HG03378 (cell line): ENCODE results near the gene NHLRC3.
A peak's percentile ranks its signal among the peaks of the same experiment; 100 is the strongest.
"Not testable (repeated sequence)": the region's sequence is repeated elsewhere in the genome, so short reads cannot be mapped to it uniquely, and the experiment has no call there.

Experiments used
- ATAC-seq: cut with Tn5 transposase; IDR thresholded peaks from one replicate; pipeline ENCODE4 v1.9.1; 2021; ENCODE audit warnings: mild to moderate bottlenecking, moderate library complexity; ENCODE audit not compliant: unreplicated experiment

NHLRC3 gene

DNA sequence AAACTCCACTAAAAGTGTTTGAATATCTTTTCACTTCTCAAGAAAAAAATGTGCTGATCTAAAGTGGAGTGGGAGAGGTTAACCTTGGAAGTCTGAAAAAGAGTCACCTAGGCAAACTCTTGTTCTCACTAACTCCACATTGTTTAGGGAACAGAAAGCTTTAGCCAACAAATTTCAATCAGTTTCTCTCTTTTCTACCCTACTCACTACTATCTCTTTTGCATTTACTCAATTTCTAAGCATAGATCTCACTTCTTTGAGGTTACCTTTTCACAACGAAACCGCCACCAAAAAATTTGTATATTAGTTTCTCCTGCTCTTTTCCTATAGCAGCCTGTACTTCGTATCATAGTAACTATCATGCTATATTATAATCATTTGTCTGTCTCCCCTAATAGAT, 6.3 kb downstream of the NHLRC3 start:
- ATAC-seq = peak; percentile 78

DNA sequence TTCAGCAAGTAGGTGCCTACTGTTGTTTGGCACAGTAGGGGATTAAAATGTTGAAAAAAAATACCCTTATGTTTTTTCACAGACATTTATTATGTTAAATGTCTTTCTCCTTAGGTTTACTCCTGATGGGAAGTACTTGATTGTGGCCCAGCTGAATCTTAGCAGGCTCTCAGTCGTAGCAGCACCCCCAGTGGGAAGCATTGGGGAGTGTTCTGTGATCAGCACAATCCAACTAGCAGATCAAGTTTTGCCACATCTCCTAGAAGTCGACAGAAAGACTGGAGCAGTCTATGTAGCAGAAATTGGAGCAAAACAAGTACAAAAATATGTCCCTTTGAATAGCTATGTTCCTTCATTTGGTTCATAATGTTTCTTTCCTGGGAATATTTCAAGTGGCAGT, 9.3 kb downstream of the NHLRC3 start:
- ATAC-seq = no peak

DNA sequence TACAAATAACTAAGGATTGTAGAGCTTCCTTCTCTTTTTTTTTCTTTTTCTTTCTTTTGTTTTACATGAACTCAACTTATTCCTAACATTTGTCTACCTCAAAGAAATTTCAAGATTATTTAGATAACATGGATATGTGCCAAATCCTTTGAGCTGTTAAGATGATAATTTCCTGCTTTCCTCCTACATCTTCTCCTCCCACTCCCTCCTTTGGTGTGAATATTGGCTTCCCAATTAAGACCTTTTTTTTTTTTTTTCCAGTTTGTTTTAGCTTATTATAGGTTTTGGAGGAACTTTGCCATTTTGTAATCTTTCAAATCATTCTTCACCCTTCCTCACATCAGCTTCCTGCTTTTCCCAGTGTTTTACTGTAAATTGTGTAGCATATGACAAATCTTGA, 10.6 kb downstream of the NHLRC3 start:
- ATAC-seq = no peak

DNA sequence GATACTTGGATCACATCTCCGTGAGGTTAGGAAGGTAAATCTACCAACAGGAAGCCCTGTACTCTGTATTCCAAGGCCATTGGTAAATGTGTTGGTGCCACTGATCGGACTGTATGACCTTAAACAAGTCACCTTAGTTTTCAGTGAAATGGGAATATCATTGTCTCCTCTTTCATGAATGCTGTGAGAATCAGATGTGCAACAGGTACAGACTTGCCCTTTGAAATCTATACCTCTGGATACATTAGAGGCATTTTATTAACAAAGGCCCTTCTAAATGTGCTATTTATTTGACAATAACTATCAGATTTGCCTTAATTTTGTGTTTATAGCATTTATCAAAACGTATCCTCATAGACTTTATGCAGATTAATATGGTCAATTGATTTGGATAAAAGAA, 11.0 kb downstream of the NHLRC3 start:
- ATAC-seq = no peak

DNA sequence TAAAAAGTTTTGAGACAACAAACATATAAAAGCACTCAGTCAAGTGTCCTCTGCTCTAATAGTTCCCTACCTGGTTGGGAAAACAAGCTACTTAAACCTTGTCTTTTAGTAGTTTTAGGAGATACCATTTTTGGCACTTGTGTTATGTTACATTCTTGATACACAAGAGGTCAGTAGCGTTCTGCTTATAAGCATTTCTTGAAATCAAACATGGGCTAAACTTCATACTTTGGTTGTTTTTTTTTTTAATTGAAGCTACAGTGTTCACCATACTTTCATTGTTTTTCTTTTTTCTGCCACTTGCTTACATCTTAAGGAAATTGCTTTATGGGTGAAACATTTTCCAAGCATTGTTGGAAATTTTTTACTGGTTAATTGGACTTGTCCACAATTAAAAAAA, 12.9 kb downstream of the NHLRC3 start:
- ATAC-seq = no peak

DNA sequence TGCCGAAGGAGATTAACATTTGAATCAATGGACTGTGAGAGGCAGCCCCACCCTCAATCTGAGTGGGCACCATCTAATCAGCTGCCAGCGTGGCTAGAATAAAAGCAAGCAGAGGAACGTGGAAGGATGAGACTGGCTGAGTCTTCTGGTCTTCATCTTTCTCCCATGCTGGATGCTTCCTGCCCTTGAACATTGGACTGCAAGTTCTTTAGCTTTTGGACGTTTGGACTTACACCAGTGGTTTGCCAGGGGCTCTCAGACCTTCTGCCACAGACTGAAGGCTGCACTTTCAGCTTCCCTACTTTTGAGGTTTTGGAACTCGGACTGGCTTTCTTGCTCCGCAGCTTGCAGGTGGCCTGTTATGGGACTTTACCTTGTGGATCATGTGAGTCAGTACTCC, 14.7 kb downstream of the NHLRC3 start:
- ATAC-seq = no peak

DNA sequence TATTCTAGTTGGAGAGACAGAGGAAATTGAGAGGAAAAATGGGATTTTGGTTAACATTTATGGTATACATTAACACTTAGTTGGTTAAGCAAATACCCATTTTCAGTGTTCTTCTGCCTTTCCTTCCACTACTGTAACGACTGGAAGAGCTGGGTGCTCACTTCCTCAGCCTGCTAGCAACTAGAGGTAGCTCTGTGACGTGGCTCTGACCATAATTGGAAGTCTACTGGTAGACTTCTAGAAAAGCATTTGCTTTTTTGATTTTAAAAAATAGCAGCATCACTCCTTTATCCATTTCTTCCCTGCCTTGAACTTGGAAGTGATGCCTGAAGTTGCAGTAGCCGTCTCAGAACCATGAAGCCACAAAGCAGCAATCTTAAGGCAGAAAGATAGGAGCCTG, 15.9 kb downstream of the NHLRC3 start:
- no peak for ATAC-seq

DNA sequence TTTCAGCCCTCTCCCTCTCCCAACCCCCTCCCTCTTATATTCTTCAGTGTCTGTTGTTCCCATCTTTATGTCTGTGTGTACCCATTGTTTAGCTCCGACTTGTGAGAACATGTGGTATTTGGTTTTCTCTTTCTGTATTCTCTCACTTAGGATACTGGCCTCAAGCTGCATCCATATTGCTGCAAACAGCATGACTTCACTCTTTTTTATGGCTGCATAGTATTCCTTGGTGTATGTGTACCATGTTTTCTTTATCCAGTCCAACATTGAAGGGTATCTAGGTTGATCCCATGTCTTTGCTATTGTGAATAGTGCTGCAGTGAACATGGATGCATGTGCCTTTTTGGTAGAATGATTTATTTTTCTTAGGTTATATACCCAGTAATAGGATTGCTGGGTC, 17.8 kb downstream of the NHLRC3 start:
- ATAC-seq = no peak

DNA sequence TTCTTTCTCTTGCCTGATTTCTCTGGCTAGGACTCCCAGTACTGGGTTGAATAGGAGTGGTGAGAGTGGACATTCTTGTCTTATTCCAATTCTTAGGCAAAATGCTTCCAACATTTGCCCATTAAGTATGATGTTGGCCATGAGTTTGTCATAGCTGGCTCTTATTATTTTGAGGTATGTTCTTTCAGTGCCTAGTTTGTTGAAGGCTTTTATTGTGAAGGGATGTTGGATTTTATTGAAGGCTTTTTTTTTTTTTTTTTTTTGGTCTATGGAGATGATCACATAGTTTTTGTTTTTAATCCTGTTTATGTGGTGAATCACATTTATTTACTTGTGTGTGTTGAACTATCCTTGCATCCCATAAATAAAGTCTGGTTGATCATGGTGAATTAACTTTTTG, 19.8 kb downstream of the NHLRC3 start:
- no peak for ATAC-seq

DNA sequence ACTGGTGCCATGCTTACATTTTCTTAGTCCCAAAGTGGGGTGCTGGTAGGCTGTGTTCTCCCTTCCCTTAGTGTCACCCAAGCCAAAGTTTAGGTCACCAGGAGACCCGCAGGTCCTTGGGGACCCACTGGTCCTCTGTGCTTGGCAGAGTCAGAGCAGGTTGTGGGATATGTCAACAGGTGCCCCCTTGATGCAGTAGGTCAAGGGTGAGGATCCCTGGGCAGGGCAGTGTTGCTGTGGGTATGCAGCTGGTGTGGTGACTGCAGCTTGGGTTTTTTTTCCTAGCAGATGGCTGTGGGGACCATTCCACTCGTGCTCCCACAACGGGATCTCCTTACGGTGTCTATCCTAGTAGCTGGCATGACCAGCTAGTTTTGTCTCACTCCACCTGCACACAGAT, 23.7 kb downstream of the NHLRC3 start:
- ATAC-seq = no peak

DNA sequence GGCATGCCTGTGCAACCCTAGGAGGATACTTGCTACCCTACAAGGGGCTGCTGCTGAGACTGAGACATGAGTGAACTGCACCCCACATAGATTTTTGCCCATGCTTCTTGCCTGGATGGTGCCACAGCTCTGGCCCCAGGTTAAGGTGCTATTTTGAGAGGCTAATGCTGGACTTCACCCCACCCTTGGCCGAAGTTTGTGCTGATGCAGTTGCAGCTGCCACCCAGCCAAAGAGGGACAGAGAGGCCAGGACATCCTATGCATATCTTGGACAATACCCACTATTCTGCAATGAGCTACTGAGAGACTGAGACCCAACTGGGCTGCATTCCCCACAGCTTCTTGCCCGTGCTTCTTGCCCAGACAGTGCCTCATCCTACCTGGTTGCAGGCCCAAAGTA, 34.6 kb downstream of the NHLRC3 start:
- ATAC-seq = no peak

DNA sequence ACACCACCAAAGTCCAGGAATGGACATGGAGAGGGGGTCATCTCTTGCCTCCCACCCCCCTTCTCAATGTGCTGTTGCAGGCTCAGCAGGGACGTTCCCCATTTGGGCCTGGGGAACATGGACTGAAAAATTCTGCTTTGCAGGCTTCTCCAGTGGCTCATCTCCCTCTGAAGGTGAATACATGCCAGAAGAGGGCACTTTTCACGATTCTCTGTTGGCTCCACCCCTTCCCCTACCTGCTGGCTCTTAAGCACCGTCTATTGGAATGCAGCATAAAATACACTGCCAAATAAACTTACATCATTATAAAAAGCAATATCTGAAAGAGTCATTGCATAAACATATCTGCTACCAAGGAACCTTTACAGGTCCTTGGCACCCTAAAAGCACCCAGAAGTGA, 35.7 kb downstream of the NHLRC3 start:
- no peak for ATAC-seq

DNA sequence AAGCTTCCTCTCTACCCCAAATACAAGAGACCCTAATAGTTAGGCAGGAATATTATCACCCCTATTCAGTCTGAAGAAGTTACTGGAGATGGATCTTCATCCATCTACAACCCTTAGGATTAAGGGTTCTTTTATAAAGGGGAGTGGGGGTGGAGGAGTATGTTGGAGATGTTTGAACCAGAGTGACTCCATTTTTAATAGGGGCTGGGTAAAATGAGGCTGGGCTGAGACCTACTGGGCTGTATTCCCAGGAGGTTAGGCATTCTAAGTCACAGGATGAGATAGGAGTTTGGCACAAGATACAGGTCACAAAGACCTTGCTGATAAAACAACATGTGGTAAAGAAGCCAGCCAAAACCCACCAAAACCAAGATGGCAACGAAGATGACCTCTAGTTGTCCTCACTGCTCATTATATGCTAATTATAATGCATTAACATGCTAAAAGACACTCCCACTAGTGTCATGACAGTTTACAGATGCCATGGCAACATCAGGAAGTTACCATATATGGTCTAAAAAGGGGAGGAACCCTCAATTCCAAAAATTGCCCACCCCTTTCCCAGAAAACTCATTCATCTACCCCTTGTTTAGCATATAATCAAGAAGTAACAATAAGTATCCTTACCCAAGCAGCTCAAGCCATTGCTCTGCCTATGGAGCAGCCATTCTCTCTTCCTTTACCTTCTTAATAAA, 48.1 kb downstream of the NHLRC3 start:
- ATAC-seq = not testable (repeated sequence)

DNA sequence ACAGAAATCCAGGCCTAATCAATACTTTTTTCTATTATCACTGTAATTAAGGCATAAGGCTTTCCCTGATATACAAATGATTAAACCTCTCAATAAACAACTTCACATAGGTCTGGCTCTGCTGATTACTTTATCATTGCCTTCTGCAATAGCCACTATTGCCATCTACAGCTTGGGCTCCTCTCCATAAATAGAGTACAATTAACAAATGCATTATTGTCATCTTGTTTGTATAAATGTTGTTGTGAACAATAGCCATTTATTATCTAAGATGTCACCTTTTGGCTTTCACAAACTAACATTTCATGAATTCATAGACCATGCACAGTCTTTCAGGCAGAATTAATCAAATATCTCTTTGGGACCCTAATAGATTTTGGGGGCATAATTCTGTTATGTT, 53.3 kb downstream of the NHLRC3 start:
- no peak for ATAC-seq

DNA sequence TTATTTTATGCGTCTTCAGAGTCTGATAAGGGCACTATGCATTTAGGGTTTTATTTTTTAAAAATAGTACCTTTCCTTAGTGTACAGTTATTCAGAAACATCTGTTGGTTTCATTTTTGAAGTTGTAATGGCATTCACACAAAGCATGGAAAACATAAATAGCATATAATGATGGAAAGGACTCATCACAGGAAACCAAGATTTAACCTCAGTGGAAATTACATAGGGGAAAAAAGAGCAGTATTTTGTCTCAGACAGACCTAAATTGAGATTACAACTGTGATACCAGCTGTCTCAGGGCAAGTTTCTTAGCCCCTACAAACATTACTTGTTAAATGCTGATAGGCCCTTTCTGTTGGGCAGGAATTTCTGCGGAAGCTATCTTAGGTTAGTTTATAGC, 57.2 kb downstream of the NHLRC3 start:
- peak; percentile 75 for ATAC-seq

DNA sequence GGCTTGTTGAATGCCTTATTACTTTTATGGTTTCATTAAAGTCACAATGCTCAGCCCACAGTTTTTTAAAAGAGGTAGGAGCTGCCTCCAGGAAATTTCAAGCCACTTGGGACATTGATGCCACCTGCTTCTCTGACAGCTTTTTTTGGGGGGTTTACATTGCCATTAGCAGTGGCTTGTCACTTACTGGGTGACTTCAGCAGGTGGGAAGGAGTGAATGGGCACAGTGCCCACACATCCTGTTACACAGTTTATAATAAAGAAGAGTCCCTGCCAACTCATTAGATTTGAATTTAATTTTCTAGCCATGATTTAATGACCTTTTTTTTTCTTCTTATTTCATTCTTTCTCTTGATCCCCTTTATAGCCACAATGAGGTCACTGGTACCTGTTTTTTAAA, 61.0 kb downstream of the NHLRC3 start:
- no peak for ATAC-seq
